HAP-1 (cell line): ENCODE measurements around the gene CCDC57.
A peak's percentile ranks its signal among the peaks of the same experiment; 100 is the strongest.

Source experiments
- DNase-seq, 2 experiments: peaks; one replicate each; pipeline ENCODE4 v3.0.0-alpha.2; 2016 to 2020; ENCODE audit warnings: low spot score in 2 of 2
- H3K27me3 ChIP-seq: fragments of 250-450 bp; sonication (Bioruptor Pico); 2 replicates; pipeline ENCODE4 v1.5.1; 2020; ENCODE audit warnings: low read depth, mild to moderate bottlenecking, moderate library complexity
- H3K36me3 ChIP-seq: fragments of 250-450 bp; sonication (Bioruptor Pico); replicated peaks from 2 replicates; pipeline ENCODE4 v1.5.1; 2020; ENCODE audit warnings: mild to moderate bottlenecking
- H3K4me1 ChIP-seq: fragments of 250-450 bp; sonication (Bioruptor Pico); 2 replicates; pipeline ENCODE4 v1.5.1; 2020; ENCODE audit warnings: mild to moderate bottlenecking
- H3K4me3 ChIP-seq: fragments of 250-450 bp; sonication (Bioruptor Pico); 2 replicates; pipeline ENCODE4 v1.5.1; 2020; ENCODE audit warnings: mild to moderate bottlenecking, moderate library complexity
- H3K9me3 ChIP-seq: fragments of 250-450 bp; sonication (Bioruptor Pico); 2 replicates; pipeline ENCODE4 v1.5.1; 2020; ENCODE audit warnings: mild to moderate bottlenecking, moderate library complexity
- in situ Hi-C: fragments of 300-500 bp; cut with MboI; formaldehyde crosslinking; loops from 3 replicates; pipeline ENCODE4 v1.14.3; 2020; ENCODE audit warnings: low sequenced_read_pairs, inconsistent platforms, mixed read lengths

CCDC57 gene

DNA sequence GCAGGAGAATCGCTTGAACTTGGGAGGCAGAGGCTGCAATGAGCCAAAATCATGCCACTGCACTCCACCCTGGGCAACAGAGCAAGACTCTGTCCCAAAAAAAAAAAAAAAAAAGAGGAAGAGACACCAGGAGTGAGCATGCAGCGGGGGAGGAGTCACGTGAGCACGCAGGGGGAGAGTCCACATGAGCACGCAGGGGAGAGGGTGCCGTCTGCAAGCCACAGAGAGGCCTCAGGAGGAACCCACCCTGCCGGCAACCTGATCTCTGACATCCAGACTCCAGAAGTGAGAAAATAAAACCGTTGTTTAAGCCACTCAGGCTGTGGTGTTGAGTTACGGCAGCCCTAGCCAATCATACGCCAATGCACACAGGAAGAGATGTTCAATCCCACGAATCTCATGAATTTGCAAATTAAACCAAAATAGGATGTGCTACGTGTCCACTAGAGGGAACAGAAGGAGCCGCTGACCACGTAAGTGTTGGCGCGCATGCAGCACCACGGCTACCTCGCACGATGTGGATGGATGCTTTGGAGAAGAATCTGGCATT is 42.2 kb downstream of the CCDC57 start:
- no peaks in the 10 kb centered on the region for H3K27me3 ChIP-seq
- H3K4me3 ChIP-seq, result no peak overlapping the region
- DNase-seq, result no peak
- no peaks in the 10 kb centered on the region for H3K9me3 ChIP-seq
- peaks cover 14% of the 10 kb centered on the region for H3K4me1 ChIP-seq
- in situ Hi-C loops, result no loop called here
- H3K36me3 ChIP-seq, result peaks cover 5% of the 10 kb centered on the region

DNA sequence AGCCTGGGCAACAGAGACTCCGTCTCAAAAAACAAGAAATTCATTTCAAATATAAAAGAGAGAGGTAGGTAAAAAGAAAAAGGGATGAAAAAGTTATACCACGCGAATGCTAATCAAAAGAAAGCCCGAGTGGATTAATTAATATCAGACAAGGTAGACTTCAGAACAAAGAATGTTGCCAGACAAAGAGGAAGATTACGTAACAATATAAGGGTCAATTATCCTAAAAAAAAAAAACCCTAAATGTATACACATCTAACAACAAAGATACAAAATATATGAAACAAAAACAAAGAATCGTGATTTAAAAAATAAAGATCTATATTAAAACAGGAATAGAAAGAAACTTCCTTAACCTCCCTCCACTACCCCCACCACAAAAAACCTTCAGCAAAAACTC is 44.1 kb downstream of the CCDC57 start:
- in situ Hi-C loops, result no loop called here
- Histone ChIP-seq H3K9me3 (no peaks in the 10 kb centered on the region), H3K4me1 (no peaks in the 10 kb centered on the region), H3K4me3 (no peak overlapping the region), H3K27me3 (no peaks in the 10 kb centered on the region), H3K36me3 (peaks cover 5% of the 10 kb centered on the region)
- DNase-seq, result no peak

DNA sequence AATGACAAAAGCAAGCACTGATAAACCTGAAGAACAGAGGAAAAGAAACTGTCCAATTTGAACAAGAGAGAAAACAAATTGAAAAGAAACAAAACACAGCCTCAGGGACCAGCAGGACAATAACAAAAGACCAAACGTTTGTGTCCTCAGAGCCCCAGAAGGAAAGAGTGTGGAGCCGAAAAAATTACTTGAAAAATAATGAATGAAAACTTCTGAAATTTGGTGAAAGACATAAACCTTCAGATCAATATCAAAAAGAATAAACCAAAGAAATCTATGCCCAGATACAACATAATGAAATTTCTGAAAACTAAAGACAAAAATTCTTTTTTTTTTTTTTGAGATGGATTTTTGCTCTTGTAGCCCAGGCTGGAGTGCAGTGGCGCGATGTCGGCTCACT is 45.6 kb downstream of the CCDC57 start:
- Histone ChIP-seq H3K36me3 (peaks cover 8% of the 10 kb centered on the region), H3K4me1 (no peaks in the 10 kb centered on the region), H3K27me3 (no peaks in the 10 kb centered on the region), H3K9me3 (no peaks in the 10 kb centered on the region), H3K4me3 (no peak overlapping the region)
- no peak for DNase-seq
- in situ Hi-C loops, result no loop called here

DNA sequence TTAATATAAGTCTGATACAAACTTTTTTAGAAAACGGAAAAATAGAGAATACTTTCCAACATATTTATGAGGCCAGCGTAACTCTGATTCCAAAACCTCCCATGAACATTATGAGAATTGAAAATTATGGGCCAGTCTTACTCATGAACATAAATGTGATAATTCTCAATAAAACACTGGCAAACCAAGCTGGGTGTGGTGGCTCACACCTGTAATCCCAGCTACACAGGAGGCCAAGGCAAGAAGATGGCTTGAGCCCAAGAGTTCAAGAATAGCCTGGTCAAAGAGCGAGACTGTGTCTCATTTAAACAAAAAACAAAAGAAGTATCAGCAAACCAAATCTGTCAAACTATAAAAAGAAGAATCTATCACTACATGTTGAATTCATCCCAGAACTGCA is 47.8 kb downstream of the CCDC57 start:
- in situ Hi-C loops, result no loop called here
- peaks cover 12% of the 10 kb centered on the region for H3K36me3 ChIP-seq
- no peak overlapping the region for H3K4me3 ChIP-seq
- no peaks in the 10 kb centered on the region for H3K27me3 ChIP-seq
- H3K4me1 ChIP-seq, result no peaks in the 10 kb centered on the region
- H3K9me3 ChIP-seq, result no peaks in the 10 kb centered on the region
- no peak for DNase-seq

DNA sequence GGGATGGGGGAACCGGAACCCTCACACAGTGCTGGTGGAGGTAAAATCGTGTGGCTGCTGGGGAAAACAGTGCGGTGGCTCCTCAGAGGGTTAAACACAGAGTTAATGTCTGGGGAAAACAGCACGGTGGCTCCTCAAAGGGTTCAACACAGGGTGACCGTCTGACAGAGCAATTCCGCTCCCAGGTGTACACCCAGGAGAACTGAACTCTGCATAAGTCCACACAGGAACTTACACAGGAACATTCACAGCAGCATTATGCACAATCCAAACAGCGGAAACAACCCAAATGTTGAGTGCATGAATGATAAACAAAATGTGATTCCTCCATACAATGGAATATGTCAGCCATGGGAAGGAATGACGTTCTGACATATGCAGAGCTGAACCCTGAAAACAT is 51.4 kb downstream of the CCDC57 start:
- Histone ChIP-seq H3K9me3 (no peaks in the 10 kb centered on the region), H3K27me3 (no peaks in the 10 kb centered on the region), H3K4me3 (no peak overlapping the region), H3K4me1 (no peaks in the 10 kb centered on the region), H3K36me3 (peaks cover 7% of the 10 kb centered on the region; the same call in 1 of the 2 replicates)
- in situ Hi-C loops, result no loop called here
- DNase-seq, result no peak

DNA sequence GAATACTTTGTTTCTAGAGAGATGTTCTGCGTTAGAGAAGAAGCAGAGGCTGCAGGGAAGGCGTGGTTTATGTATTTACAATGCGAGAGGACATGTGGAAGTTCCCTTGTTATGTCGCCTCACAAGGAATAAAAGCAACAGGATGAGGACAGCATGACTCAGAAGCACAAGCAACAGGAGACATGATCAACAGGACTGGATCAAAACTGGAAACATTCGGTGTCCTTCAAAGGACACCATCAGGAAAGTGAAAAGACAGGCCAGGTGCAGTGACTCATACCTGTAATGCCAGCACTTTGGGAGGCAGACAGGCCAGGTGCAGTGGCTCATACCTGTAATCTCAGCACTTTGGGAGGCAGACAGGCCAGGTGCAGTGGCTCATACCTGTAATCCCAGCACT is 52.6 kb downstream of the CCDC57 start:
- H3K9me3 ChIP-seq, result no peaks in the 10 kb centered on the region
- DNase-seq, result no peak
- H3K36me3 ChIP-seq, result peaks cover 7% of the 10 kb centered on the region; the same call in 1 of the 2 replicates
- no peak overlapping the region for H3K4me3 ChIP-seq
- no peaks in the 10 kb centered on the region for H3K27me3 ChIP-seq
- H3K4me1 ChIP-seq, result no peaks in the 10 kb centered on the region
- in situ Hi-C loops, result no loop called here

DNA sequence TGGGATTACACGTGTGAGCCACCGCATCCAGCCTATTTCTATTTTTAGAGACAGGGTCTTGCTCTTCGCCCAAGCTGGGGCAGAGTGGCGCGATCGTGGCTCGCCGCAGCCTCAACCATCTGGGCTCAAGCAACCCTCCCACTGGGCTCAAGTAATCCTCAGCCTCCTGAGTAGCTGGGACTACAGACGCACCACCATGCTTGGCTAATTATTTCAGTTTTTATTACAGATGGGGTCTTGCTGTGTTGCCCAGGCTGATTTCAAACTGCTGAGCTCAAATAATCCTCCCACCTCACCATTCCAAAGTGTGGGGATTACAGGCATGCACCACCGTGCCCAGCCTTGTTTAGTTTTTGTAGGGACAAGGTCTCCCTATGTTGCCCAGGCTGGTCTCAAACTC is 53.8 kb downstream of the CCDC57 start:
- no peak for DNase-seq
- H3K9me3 ChIP-seq, result no peaks in the 10 kb centered on the region
- no peaks in the 10 kb centered on the region for H3K27me3 ChIP-seq
- no peaks in the 10 kb centered on the region for H3K4me1 ChIP-seq
- H3K4me3 ChIP-seq, result no peak overlapping the region
- in situ Hi-C loops, result loop anchor here (5.0 kb wide), 1 partner anchor 127 kb away; the partner anchor contains the start of gene RAC3
- peaks cover 7% of the 10 kb centered on the region; the same call in 1 of the 2 replicates for H3K36me3 ChIP-seq

DNA sequence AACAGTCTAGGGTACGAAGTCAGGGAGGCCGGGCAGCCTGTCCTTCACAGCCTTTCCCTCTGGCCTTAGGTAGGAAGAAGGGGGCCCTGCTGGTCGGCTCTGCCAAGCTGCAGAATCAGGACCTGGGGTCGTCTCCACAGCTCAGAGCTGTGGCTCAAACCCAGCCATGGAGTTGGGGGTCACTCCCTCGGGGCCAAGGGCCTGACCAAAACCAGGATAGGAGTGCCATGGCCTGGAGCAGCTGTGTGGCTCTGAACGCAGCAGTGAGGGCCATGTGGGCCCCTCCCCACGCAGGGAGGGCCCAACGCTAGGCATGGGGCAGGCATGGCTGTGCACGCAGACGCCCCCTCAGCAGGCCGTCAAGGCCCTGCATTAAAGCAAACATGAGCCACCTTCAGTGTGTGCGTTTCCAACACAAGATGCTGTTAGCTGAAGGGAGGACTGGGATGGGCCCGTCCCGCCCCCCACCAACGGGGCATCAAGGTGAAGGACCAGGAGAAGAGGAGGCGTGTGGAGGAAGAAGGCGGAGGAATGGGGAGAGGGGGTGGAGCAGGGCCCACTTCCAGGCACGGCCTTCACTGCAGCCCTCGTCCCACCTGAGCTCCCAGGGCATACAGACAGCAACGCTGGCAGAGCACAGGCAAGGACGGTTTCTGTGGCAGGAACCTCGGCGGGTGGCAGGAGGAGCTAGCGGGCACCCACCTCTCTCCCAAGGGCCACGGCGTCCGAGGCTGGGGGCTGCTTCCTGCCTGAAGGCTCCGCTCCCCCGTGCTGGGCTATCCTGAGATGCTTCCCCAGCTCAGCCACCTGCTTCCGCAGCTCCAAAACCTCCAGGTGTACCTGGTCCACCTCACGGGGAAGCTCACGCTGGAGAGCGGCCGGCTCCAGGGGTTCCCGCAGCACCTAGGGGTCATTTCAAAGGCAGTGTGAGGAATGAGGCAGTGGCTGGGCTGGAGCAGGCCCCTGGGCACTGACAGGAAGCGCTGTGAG is 55.3 kb downstream of the CCDC57 start:
- DNase-seq, result no peak

DNA sequence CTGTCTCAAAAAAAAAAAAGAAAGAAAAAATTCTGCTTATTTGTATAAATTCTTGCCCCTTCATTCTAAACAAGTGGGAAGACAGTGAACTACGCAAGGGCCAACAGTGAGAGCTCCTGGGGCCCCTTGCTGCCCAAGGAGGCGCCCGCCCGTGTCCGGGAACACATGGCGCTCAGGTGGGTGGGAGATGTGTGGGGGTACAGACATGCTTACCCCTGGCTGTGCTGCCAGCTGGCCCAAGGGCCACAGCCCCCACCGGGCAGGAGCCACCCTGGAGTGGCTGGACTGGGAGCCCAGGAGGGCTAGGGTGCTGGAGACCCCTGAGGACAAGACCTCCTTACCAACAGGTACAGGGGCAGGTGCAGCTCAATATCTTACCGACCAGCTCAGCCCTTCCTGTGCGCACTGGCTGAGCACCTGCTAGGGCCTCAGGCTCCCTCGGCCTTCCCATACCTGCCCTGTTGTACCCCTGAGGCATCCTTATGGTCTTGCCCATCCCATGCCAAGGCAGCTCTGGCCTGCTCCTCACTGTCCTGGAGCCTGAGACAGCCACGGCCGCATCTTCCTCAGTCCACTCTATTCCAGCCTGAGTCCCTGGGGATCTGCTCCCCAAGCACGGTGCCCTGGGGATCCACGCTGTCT is 56.2 kb downstream of the CCDC57 start:
- in situ Hi-C loops, result loop anchor here (5.0 kb wide), 1 partner anchor 124 kb away; the partner anchor contains the start of gene RAC3
- H3K9me3 ChIP-seq, result no peaks in the 10 kb centered on the region
- no peak for DNase-seq
- no peaks in the 10 kb centered on the region for H3K27me3 ChIP-seq
- peaks cover 3% of the 10 kb centered on the region; the same call in 1 of the 2 replicates for H3K36me3 ChIP-seq
- H3K4me1 ChIP-seq, result no peaks in the 10 kb centered on the region
- H3K4me3 ChIP-seq, result no peak overlapping the region

More for the DNA sequence above, 55.3 kb downstream of the CCDC57 start:
- Histone ChIP-seq H3K4me1 (no peaks in the 10 kb centered on the region), H3K9me3 (no peaks in the 10 kb centered on the region), H3K36me3 (peaks cover 4% of the 10 kb centered on the region; the same call in 1 of the 2 replicates), H3K27me3 (no peaks in the 10 kb centered on the region), H3K4me3 (no peak overlapping the region)
- in situ Hi-C loops, result loop anchor here (5.0 kb wide), 1 partner anchor 125 kb away; the partner anchor contains the start of gene RAC3

DNA sequence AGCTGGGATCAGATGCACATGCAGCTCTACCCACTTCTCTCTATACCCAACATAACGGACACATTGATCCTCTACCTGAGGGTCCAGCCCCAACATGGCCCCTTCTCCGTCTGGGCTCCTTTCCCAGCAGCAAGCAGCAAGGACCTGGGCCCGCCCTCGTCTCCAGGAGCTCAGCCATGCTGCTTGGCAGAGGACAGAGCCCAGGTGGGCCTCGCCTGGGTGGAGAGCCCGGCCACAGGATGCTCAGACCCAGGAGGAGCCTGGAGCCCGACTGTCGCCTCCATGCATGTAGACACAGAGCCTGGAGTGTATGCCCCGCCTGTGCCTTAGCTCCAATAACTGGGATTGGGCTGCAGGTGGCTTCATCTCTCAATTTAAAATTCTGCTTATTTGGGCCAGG is 57.0 kb downstream of the CCDC57 start:
- no peaks in the 10 kb centered on the region for H3K4me1 ChIP-seq
- no peak for DNase-seq
- no peaks in the 10 kb centered on the region for H3K27me3 ChIP-seq
- no peaks in the 10 kb centered on the region for H3K36me3 ChIP-seq
- in situ Hi-C loops, result loop anchor here (5.0 kb wide), 1 partner anchor 123 kb away; the partner anchor contains the start of gene RAC3
- no peak overlapping the region for H3K4me3 ChIP-seq
- no peaks in the 10 kb centered on the region for H3K9me3 ChIP-seq

DNA sequence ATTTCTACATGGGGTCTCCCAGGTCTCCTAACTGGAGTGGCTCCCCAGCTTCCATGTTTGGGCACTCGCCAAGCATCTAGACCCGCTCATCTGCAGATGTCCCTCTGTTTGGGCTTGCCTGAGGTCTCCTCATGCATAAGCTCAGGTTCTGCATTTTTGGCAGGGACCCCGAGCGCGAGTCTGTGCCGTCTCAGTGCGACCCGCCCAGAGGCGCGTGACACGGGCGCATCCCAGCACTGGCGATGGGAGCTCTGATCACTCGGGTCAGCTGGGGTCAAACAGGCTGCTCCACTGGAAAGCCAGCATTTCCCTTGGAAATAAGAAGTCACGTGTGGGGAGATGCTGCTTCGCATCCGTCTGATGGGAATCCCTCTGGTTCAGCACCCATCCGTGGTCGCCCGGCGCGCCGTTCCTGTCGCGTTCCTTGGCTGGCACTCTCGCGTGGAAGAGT is 57.7 kb downstream of the CCDC57 start:
- Histone ChIP-seq H3K27me3 (no peaks in the 10 kb centered on the region), H3K4me3 (no peak overlapping the region), H3K9me3 (no peaks in the 10 kb centered on the region), H3K36me3 (no peaks in the 10 kb centered on the region), H3K4me1 (no peaks in the 10 kb centered on the region)
- in situ Hi-C loops, result loop anchor here (5.0 kb wide), 1 partner anchor 123 kb away; the partner anchor contains the start of gene RAC3
- no peak for DNase-seq

DNA sequence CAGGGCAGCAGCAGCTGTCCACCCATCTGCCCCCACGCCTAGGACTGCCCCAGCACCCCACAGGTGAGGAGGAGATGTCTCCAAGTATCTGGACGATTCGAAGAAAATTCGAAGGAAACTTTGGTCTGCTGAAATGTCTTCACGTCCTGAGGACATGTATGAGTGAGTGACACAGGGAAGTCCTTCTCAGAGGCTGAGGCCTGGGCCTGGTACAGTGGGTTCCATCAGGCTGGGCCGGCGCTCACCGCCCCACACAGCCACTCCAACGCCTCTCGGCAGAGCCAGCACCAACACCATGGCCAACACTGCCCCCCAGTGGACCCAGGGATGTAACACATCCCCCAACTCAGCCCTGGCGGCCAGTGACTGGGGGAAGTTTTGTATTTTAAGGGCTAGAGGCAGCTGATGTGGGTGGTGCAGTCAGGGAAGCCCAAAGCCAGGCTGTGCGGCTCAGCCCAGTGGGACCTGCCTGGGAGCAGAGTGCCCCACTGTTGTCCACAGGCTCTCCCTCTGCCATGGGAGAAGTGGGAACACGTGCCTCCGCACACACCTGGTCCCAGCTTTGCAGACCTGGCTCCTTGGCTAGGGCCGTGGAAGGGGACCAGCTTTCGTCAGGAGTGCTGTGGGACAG is 58.8 kb downstream of the CCDC57 start:
- H3K4me3 ChIP-seq, result no peak overlapping the region
- in situ Hi-C loops, result no loop called here
- no peaks in the 10 kb centered on the region for H3K4me1 ChIP-seq
- peak; percentile 47 to 89 for DNase-seq
- no peaks in the 10 kb centered on the region for H3K27me3 ChIP-seq
- no peaks in the 10 kb centered on the region for H3K36me3 ChIP-seq
- H3K9me3 ChIP-seq, result no peaks in the 10 kb centered on the region

DNA sequence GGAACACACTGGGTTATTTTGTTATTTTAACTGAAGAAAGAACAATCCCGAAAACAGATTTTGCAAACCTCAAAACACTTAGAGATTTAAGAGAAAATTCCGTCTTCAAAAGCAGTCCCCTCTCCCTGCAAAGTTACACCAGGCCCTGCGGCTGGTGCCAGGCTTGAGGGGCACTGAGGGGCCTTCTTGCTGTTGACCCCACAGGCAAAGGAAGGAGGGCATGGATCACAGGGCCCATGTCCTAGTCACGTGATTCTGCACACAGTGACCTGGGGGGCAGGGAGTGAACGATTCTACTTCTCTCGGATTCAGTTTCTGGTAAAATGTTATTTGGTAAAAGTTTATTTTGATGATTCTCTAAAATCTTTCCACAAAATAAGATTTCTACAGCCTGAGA is 59.3 kb downstream of the CCDC57 start:
- Histone ChIP-seq H3K36me3 (no peaks in the 10 kb centered on the region), H3K27me3 (no peaks in the 10 kb centered on the region), H3K9me3 (no peaks in the 10 kb centered on the region), H3K4me1 (no peaks in the 10 kb centered on the region), H3K4me3 (no peak overlapping the region)
- in situ Hi-C loops, result no loop called here
- DNase-seq, result no peak
